Measurements from ENCODE around the gene KIAA0513. TPM values are rescaled to one million over a fixed set of nuclear protein-coding genes. Genes with fewer than 3 reads are reported as not detected.
"Not testable (repeated sequence)": the region's sequence is repeated elsewhere in the genome, so short reads cannot be mapped to it uniquely, and the experiment has no call there.

KIAA0513 gene
- total RNA-seq, 2 donors from 2014 or later, result 12.6 to 14.1 TPM

- Histone ChIP-seq H3K9me3 (no peaks in the 10 kb centered on the region), H3K27me3 (no peaks in the 10 kb centered on the region), H3K36me3 (no peaks in the 10 kb centered on the region), H3K4me3 (no peak overlapping the region), H3K4me1 (peaks cover 0 to 53% of the 10 kb centered on the region in 2 donors), H3K27ac (no peak overlapping the region)
- TF ChIP-seq CTCF (IDR thresholded peaks at IDR 0.05), result no peak
- DNase-seq (ENCODE audit: low spot score), result no peak
These were observed 23.5 kb downstream of the KIAA0513 start for GRCh38 chr16:85051067-85051581.

- no peak for DNase-seq (ENCODE audit: low spot score)
- no peaks in the 10 kb centered on the region for H3K9me3 ChIP-seq
- H3K36me3 ChIP-seq, result no peaks in the 10 kb centered on the region
- no peak overlapping the region for H3K4me3 ChIP-seq
- TF ChIP-seq CTCF (IDR thresholded peaks at IDR 0.05), result no peak
- H3K27me3 ChIP-seq, result no peaks in the 10 kb centered on the region
- peaks cover 0 to 55% of the 10 kb centered on the region in 2 donors for H3K4me1 ChIP-seq
- H3K27ac ChIP-seq, result no peak overlapping the region
These were observed 24.1 kb downstream of the KIAA0513 start for GRCh38 chr16:85051683-85052082.

GRCh38 chr16:85052536-85052935, 24.9 kb downstream of the KIAA0513 start:
- H3K9me3 ChIP-seq, result no peaks in the 10 kb centered on the region
- no peaks in the 10 kb centered on the region for H3K27me3 ChIP-seq
- TF ChIP-seq CTCF (IDR thresholded peaks at IDR 0.05), result no peak
- H3K27ac ChIP-seq, result no peak overlapping the region
- DNase-seq (ENCODE audit: low spot score), result no peak
- no peaks in the 10 kb centered on the region for H3K36me3 ChIP-seq
- H3K4me3 ChIP-seq, result no peak overlapping the region
- peaks cover 0 to 55% of the 10 kb centered on the region in 2 donors for H3K4me1 ChIP-seq

GRCh38 chr16:85054321-85054720, 26.7 kb downstream of the KIAA0513 start:
- not testable (repeated sequence) for DNase-seq (ENCODE audit: low spot score); H3K4me3 ChIP-seq; H3K27me3 ChIP-seq; H3K9me3 ChIP-seq; H3K36me3 ChIP-seq; H3K27ac ChIP-seq
- H3K4me1 ChIP-seq, result peaks cover 0 to 46% of the 10 kb centered on the region in 2 donors

- Histone ChIP-seq H3K4me3 (peak overlapping the region in 1 of 2 donors; percentile 18), H3K4me1 (peaks cover 0 to 43% of the 10 kb centered on the region in 2 donors), H3K27ac (peak overlapping the region; percentile 58 to 71), H3K27me3 (no peaks in the 10 kb centered on the region), H3K36me3 (no peaks in the 10 kb centered on the region), H3K9me3 (no peaks in the 10 kb centered on the region)
- no peak for TF ChIP-seq CTCF (IDR thresholded peaks at IDR 0.05)
- DNase-seq (ENCODE audit: low spot score), result no peak
These were observed 27.4 kb downstream of the KIAA0513 start for GRCh38 chr16:85054948-85055492.

GRCh38 chr16:85055493-85056210, 28.1 kb downstream of the KIAA0513 start:
- no peaks in the 10 kb centered on the region for H3K27me3 ChIP-seq
- no peaks in the 10 kb centered on the region for H3K36me3 ChIP-seq
- H3K9me3 ChIP-seq, result no peaks in the 10 kb centered on the region
- peak overlapping the region; percentile 58 to 71 for H3K27ac ChIP-seq
- peak overlapping the region in 1 of 2 donors; percentile 18 for H3K4me3 ChIP-seq
- no peak for TF ChIP-seq CTCF (IDR thresholded peaks at IDR 0.05)
- DNase-seq (ENCODE audit: low spot score), result peak; percentile 69
- peaks cover 0 to 39% of the 10 kb centered on the region in 2 donors for H3K4me1 ChIP-seq

Data from right atrium auricular region (tissue), 2 donors.